ENCODE data around the gene MDM2. TPM values are rescaled to one million over a fixed set of nuclear protein-coding genes. Genes with fewer than 3 reads are reported as not detected.
"Not testable (repeated sequence)": the region's sequence is repeated elsewhere in the genome, so short reads cannot be mapped to it uniquely, and the experiment has no call there.

Gene MDM2
- total and polyA plus RNA-seq, 2 of the 13 experiments (the other 11 are each of a cell fraction or from before 2014, with no cell fraction given) = 29.3 to 314 TPM

DNA sequence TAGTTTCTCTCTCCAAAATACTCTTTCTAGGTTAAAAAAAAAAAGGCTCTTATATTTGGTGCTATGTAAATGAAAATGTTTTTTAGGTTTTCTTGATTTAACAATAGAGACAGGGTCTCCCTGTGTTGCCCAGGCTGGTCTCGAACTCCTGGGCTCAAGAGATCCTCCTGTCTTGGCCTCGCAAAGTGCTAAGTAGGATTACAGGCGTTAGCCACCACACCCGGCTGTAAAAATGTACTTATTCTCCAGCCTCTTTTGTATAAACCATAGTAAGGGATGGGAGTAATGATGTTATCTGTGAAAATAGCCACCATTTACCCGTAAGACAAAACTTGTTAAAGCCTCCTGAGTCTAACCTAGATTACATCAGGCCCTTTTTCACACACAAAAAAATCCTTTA lies 33.2 kb downstream of the MDM2 start:
- H3K4me2 ChIP-seq (ENCODE audit: low read depth, low read length); FAIRE-seq; H2AFZ ChIP-seq (ENCODE audit: low read length); H3K9me3 ChIP-seq (ENCODE audit: low read length); POLR2A ChIA-PET; H3K9ac ChIP-seq (ENCODE audit: insufficient read depth, low read depth, low read length); H3K27me3 ChIP-seq (ENCODE audit: control insufficient read depth in 1 of 2, insufficient read depth in 2 of 2, low read length in 2 of 2); H3K4me3 ChIP-seq (replicated peaks in 1 of 3; ENCODE audit: insufficient read depth in 1 of 3, low read depth in 2 of 3, low read length in 3 of 3); BruUV-seq (replicated peaks); DNase-seq (ENCODE audit: low spot score); ATAC-seq; in situ Hi-C loops (cut with HindIII; ENCODE audit: extremely low pct_ligation_motif_present, low pct_unique_long_range_greater_than_20kb); H3K79me2 ChIP-seq (ENCODE audit: insufficient read depth, low read length); H3K4me1 ChIP-seq (ENCODE audit: insufficient read depth, low read length); intact Hi-C loops (cut with micrococcal nuclease; ENCODE audit: unreplicated experiment); H3K27ac ChIP-seq (ENCODE audit: extremely low read length, insufficient read depth, low read length); CTCF ChIA-PET (ENCODE audit: low intra/inter-chr PET ratio, low total read pairs): not testable (repeated sequence)
- Histone ChIP-seq H4K20me1 (ENCODE audit: insufficient read depth, low read length) (peaks cover 42% of the 10 kb centered on the region), H3K36me3 (replicated peaks in 1 of 2; ENCODE audit: control insufficient read depth in 1 of 2, insufficient read depth in 2 of 2, low read length in 2 of 2) (peaks cover 15 to 58% of the 10 kb centered on the region in 2 experiments)
- WGBS (ENCODE audit: low lambda C conversion rate) = 98% methylated on average over 5 of the region's 5 CpGs
- TF ChIP-seq POLR2AphosphoS5 (IDR thresholded peaks at IDR 0.05; ENCODE audit: low read depth, low read length) = 0 out of 2 replicates have a peak, but pooled peaks have one; percentile 11

DNA sequence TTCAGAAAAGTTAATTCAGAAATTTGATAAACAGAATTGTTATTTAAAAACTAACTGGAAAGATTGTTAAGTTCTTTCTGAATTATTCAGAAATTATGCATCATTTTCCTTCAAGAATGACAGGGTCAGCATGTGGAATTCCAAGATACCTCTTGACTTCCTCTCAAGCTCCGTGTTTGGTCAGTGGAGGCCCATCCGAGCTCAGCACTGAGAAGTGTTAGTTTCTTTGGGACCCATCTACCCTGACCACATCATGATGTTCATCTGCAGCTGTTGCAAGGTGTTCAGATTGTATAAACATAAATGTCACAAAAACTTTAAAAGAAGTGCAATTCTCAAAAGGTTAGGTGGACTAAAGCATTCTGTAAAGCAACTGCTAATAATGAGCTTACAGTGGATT lies 33.7 kb downstream of the MDM2 start:
- no peak for ATAC-seq
- no peak overlapping the region for H3K27ac ChIP-seq (ENCODE audit: extremely low read length, insufficient read depth, low read length)
- H3K4me2 ChIP-seq (ENCODE audit: low read depth, low read length) = no peak overlapping the region
- CTCF ChIA-PET (ENCODE audit: low intra/inter-chr PET ratio, low total read pairs) = no interaction called here
- no peak for FAIRE-seq
- H2AFZ ChIP-seq (ENCODE audit: low read length) = no peak overlapping the region
- H4K20me1 ChIP-seq (ENCODE audit: insufficient read depth, low read length) = peaks cover 39% of the 10 kb centered on the region
- H3K79me2 ChIP-seq (ENCODE audit: insufficient read depth, low read length) = no peaks in the 10 kb centered on the region
- intact Hi-C loops (cut with micrococcal nuclease; ENCODE audit: unreplicated experiment) = no loop called here
- peaks cover 15 to 53% of the 10 kb centered on the region in 2 experiments for H3K36me3 ChIP-seq (replicated peaks in 1 of 2; ENCODE audit: control insufficient read depth in 1 of 2, insufficient read depth in 2 of 2, low read length in 2 of 2)
- 90% methylated on average over 2 of the region's 2 CpGs for WGBS (ENCODE audit: low lambda C conversion rate)
- no peak overlapping the region for H3K4me3 ChIP-seq (replicated peaks in 1 of 3; ENCODE audit: insufficient read depth in 1 of 3, low read depth in 2 of 3, low read length in 3 of 3)
- in situ Hi-C loops (cut with HindIII; ENCODE audit: extremely low pct_ligation_motif_present, low pct_unique_long_range_greater_than_20kb) = no loop called here
- no peak overlapping the region for H3K9ac ChIP-seq (ENCODE audit: insufficient read depth, low read depth, low read length)
- BruUV-seq (replicated peaks) = no TSS peak
- no peaks in the 10 kb centered on the region for H3K9me3 ChIP-seq (ENCODE audit: low read length)
- POLR2A ChIA-PET = interaction anchor here (2.6 kb wide), 1 partner anchor 34 kb away, joined by 9 read pairs; the partner anchor contains the start of gene MDM2
- H3K27me3 ChIP-seq (ENCODE audit: control insufficient read depth in 1 of 2, insufficient read depth in 2 of 2, low read length in 2 of 2) = no peaks in the 10 kb centered on the region
- no peak for DNase-seq (ENCODE audit: low spot score)
- peaks cover 6% of the 10 kb centered on the region for H3K4me1 ChIP-seq (ENCODE audit: insufficient read depth, low read length)
- no peak for TF ChIP-seq NFKB2 (CRISPR knock-in tag; IDR thresholded peaks at IDR 0.05; ENCODE audit: borderline replicate concordance)
- TF ChIP-seq, protein P1, sequence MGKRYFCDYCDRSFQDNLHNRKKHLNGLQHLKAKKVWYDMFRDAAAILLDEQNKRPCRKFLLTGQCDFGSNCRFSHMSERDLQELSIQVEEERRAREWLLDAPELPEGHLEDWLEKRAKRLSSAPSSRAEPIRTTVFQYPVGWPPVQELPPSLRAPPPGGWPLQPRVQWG (CRISPR knock-in tag; IDR thresholded peaks at IDR 0.05; ENCODE audit: borderline replicate concordance, low read depth) = no peak
- peak; percentile 98 for TF ChIP-seq RBM22 (optimal IDR thresholded peaks at IDR 0.05; ENCODE audit: low read length)
- TF ChIP-seq POLR2G (IDR thresholded peaks at IDR 0.05; ENCODE audit: low read depth, low read length) = peak; percentile 61
- TF ChIP-seq RBM39 (IDR thresholded peaks at IDR 0.05; ENCODE audit: low read depth, low read length, poor library complexity, severe bottlenecking) = no peak
- TF ChIP-seq ZNF253 (CRISPR knock-in tag; IDR thresholded peaks at IDR 0.05; ENCODE audit: borderline replicate concordance) = no peak
- TF ChIP-seq, protein P2, sequence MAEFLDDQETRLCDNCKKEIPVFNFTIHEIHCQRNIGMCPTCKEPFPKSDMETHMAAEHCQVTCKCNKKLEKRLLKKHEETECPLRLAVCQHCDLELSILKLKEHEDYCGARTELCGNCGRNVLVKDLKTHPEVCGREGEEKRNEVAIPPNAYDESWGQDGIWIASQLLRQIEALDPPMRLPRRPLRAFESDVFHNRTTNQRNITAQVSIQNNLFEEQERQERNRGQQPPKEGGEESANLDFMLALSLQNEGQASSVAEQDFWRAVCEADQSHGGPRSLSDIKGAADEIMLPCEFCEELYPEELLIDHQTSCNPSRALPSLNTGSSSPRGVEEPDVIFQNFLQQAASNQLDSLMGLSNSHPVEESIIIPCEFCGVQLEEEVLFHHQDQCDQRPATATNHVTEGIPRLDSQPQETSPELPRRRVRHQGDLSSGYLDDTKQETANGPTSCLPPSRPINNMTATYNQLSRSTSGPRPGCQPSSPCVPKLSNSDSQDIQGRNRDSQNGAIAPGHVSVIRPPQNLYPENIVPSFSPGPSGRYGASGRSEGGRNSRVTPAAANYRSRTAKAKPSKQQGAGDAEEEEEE (CRISPR knock-in tag; IDR thresholded peaks at IDR 0.05; ENCODE audit: borderline replicate concordance) = no peak
- TF ChIP-seq, protein P3, sequence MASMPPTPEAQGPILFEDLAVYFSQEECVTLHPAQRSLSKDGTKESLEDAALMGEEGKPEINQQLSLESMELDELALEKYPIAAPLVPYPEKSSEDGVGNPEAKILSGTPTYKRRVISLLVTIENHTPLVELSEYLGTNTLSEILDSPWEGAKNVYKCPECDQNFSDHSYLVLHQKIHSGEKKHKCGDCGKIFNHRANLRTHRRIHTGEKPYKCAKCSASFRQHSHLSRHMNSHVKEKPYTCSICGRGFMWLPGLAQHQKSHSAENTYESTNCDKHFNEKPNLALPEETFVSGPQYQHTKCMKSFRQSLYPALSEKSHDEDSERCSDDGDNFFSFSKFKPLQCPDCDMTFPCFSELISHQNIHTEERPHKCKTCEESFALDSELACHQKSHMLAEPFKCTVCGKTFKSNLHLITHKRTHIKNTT (CRISPR knock-in tag; IDR thresholded peaks at IDR 0.05) = no peak
- TF ChIP-seq, protein P4, sequence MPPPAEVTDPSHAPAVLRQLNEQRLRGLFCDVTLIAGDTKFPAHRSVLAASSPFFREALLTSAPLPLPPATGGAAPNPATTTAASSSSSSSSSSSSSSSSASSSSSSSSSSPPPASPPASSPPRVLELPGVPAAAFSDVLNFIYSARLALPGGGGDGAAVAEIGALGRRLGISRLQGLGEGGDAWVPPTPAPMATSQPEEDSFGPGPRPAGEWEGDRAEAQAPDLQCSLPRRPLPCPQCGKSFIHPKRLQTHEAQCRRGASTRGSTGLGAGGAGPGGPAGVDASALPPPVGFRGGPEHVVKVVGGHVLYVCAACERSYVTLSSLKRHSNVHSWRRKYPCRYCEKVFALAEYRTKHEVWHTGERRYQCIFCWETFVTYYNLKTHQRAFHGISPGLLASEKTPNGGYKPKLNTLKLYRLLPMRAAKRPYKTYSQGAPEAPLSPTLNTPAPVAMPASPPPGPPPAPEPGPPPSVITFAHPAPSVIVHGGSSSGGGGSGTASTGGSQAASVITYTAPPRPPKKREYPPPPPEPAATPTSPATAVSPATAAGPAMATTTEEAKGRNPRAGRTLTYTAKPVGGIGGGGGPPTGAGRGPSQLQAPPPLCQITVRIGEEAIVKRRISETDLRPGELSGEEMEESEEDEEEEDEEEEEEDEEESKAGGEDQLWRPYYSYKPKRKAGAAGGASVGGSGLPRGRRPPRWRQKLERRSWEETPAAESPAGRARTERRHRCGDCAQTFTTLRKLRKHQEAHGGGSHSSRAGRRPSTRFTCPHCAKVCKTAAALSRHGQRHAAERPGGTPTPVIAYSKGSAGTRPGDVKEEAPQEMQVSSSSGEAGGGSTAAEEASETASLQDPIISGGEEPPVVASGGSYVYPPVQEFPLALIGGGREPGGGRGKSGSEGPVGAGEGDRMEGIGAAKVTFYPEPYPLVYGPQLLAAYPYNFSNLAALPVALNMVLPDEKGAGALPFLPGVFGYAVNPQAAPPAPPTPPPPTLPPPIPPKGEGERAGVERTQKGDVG (CRISPR knock-in tag; IDR thresholded peaks at IDR 0.05; ENCODE audit: borderline replicate concordance) = no peak

Data from HepG2 (cell line).